IMR-90 (cell line): ENCODE data around the gene USP32. TPM values are rescaled to one million over a fixed set of nuclear protein-coding genes. Genes with fewer than 3 reads are reported as not detected.

ENCODE experiments used
- ATAC-seq: fragments of 200-7000 bp; cut with Tn5 transposase; 2 replicates; pipeline ENCODE4 v1.9.1; 2020; ENCODE audit warnings: low read depth, mild to moderate bottlenecking, moderate library complexity
- BruUV-seq: library from RNA; stranded (reverse); fragments of 400-500 nt; replicated peaks from 2 replicates; lab custom pipeline; 2021; lab: Mats Ljungman, UMichigan
- CTCF ChIA-PET: fragments of 300-600 bp; formaldehyde crosslinking; extraction: SDS; loops from one replicate; lab custom pipeline; 2021; ENCODE audit warnings: antibody characterized with exemption; lab: Yijun Ruan, JAX
- POLR2A ChIA-PET: fragments of 300-600 bp; sonication (Branson Sonifier 250); formaldehyde crosslinking; loops from one replicate; lab custom pipeline; 2022; ENCODE audit warnings: antibody characterized with exemption; ENCODE audit not compliant: unreplicated experiment; lab: Charles Lee
- DNase-seq: peaks from one replicate; pipeline ENCODE4 v3.0.0; 2013
- H2AFZ ChIP-seq: replicated peaks from 2 replicates; pipeline ENCODE3; 2013; ENCODE audit warnings: low read length, mild to moderate bottlenecking; ENCODE audit not compliant: poor library complexity
- H2AK5ac ChIP-seq: 2 replicates; pipeline ENCODE4 v1.6.1; 2013; ENCODE audit warnings: low read depth, low read length, inconsistent platforms
- H2AK9ac ChIP-seq: replicated peaks from 2 replicates; pipeline ENCODE3; 2013; ENCODE audit warnings: mild to moderate bottlenecking, low read depth, low read length, moderate library complexity; ENCODE audit not compliant: poor library complexity
- H2BK120ac ChIP-seq: 2 replicates; pipeline ENCODE4 v1.6.1; 2013; ENCODE audit warnings: low read depth, low read length, inconsistent platforms
- H2BK15ac ChIP-seq: 3 replicates; pipeline ENCODE4 v1.6.1; 2013; ENCODE audit warnings: low read depth, low read length, inconsistent platforms
- H2BK20ac ChIP-seq: 2 replicates; pipeline ENCODE4 v1.6.1; 2013; ENCODE audit warnings: low read depth, mild to moderate bottlenecking, inconsistent platforms, low read length, moderate library complexity
- H2BK5ac ChIP-seq: 2 replicates; pipeline ENCODE4 v1.6.1; 2013; ENCODE audit warnings: mild to moderate bottlenecking, low read depth, low read length, inconsistent platforms; ENCODE audit not compliant: poor library complexity, severe bottlenecking
- H3K14ac ChIP-seq: replicated peaks from 2 replicates; pipeline ENCODE4 v1.6.1; 2013; ENCODE audit warnings: low read depth, low read length, inconsistent platforms
- H3K18ac ChIP-seq: 2 replicates; pipeline ENCODE4 v1.6.1; 2013; ENCODE audit warnings: low read depth, low read length, control low read depth
- H3K23ac ChIP-seq: 2 replicates; pipeline ENCODE4 v1.6.1; 2013; ENCODE audit warnings: low read depth, low read length, inconsistent platforms
- H3K27ac ChIP-seq: 2 replicates; pipeline ENCODE4 v1.5.1; 2013; ENCODE audit warnings: mild to moderate bottlenecking, control low read depth, low read length; ENCODE audit not compliant: insufficient read depth
- H3K27me3 ChIP-seq: 2 replicates; pipeline ENCODE4 v1.6.1; 2013; ENCODE audit warnings: low read length; ENCODE audit not compliant: control insufficient read depth, insufficient read depth
- H3K36me3 ChIP-seq: 2 replicates; pipeline ENCODE4 v1.6.1; 2013; ENCODE audit warnings: low read length, mixed read lengths; ENCODE audit not compliant: control insufficient read depth, insufficient read depth
- H3K4ac ChIP-seq: 2 replicates; pipeline ENCODE4 v1.6.1; 2013; ENCODE audit warnings: low read depth, low read length, inconsistent platforms
- H3K4me1 ChIP-seq: 2 replicates; pipeline ENCODE4 v1.6.1; 2013; ENCODE audit warnings: low read length, mixed read lengths; ENCODE audit not compliant: control insufficient read depth, insufficient read depth
- H3K4me2 ChIP-seq: 2 replicates; pipeline ENCODE4 v1.6.1; 2013; ENCODE audit warnings: low read depth, mild to moderate bottlenecking, control low read depth, low read length, moderate library complexity
- H3K4me3 ChIP-seq: 2 replicates; pipeline ENCODE4 v1.5.1; 2013; ENCODE audit warnings: low read depth, mild to moderate bottlenecking, control low read depth, low read length, moderate library complexity; ENCODE audit not compliant: insufficient read depth
- H3K56ac ChIP-seq: 2 replicates; pipeline ENCODE4 v1.6.1; 2013; ENCODE audit warnings: low read length, inconsistent platforms; ENCODE audit not compliant: insufficient read depth; ENCODE audit errors: extremely low read depth
- H3K79me1 ChIP-seq, 2 experiments: 2 replicates each; pipeline ENCODE4 v1.6.1; 2013; ENCODE audit warnings: low read length in 2 of 2, inconsistent platforms in 1 of 2, low read depth in 1 of 2
- H3K9ac ChIP-seq: 2 replicates; pipeline ENCODE4 v1.6.1; 2013; ENCODE audit warnings: low read depth, low read length, control low read depth
- H3K9me1 ChIP-seq: 2 replicates; pipeline ENCODE4 v1.6.1; 2013; ENCODE audit warnings: low read length, inconsistent platforms; ENCODE audit not compliant: insufficient read depth
- H3K9me3 ChIP-seq: 2 replicates; pipeline ENCODE4 v1.6.1; 2013; ENCODE audit warnings: low read length; ENCODE audit not compliant: control insufficient read depth, insufficient read depth
- H4K20me1 ChIP-seq: 2 replicates; pipeline ENCODE4 v1.6.1; 2013; ENCODE audit warnings: low read length, inconsistent platforms; ENCODE audit not compliant: insufficient read depth
- H4K5ac ChIP-seq: 2 replicates; pipeline ENCODE4 v1.6.1; 2013; ENCODE audit warnings: mild to moderate bottlenecking, low read depth, low read length, control low read depth
- H4K8ac ChIP-seq, 2 experiments: 2 replicates each; pipeline ENCODE4 v1.6.1; 2013; ENCODE audit warnings: low read depth in 2 of 2, low read length in 2 of 2, control low read depth in 1 of 2, inconsistent platforms in 1 of 2
- H4K91ac ChIP-seq: 2 replicates; pipeline ENCODE4 v1.6.1; 2013; ENCODE audit warnings: low read depth, low read length, inconsistent platforms; ENCODE audit not compliant: insufficient read depth
- BHLHE40 ChIP-seq: fragments of 150-350 bp; IDR thresholded peaks from 2 replicates; pipeline ENCODE4 v1.6.1; 2016; ENCODE audit warnings: mild to moderate bottlenecking, low read depth, low read length
- CEBPB ChIP-seq: IDR thresholded peaks from 2 replicates; pipeline ENCODE4 v1.6.1; 2012; ENCODE audit warnings: low read depth, low read length, improper control_type of control experiment
- CHD1 ChIP-seq: IDR thresholded peaks from 2 replicates; pipeline ENCODE4 v1.6.1; 2012; ENCODE audit warnings: low read depth, low read length, improper control_type of control experiment
- CTCF ChIP-seq: conservative IDR thresholded peaks from 2 replicates; pipeline ENCODE4 v1.5.1; 2012; ENCODE audit warnings: mild to moderate bottlenecking, low read depth, low read length, improper control_type of control experiment
- FOS ChIP-seq: fragments of 150-350 bp; IDR thresholded peaks from 2 replicates; pipeline ENCODE4 v1.6.1; 2016; ENCODE audit warnings: low read depth, low read length
- POLR2A ChIP-seq: IDR thresholded peaks from 2 replicates; pipeline ENCODE4 v1.6.1; 2012; ENCODE audit warnings: mild to moderate bottlenecking, low read depth, low read length
- RAD21 ChIP-seq: IDR thresholded peaks from 2 replicates; pipeline ENCODE4 v1.6.1; 2012; ENCODE audit warnings: low read length, improper control_type of control experiment
- RFX5 ChIP-seq: IDR thresholded peaks from 2 replicates; pipeline ENCODE4 v1.8.0; 2012; ENCODE audit warnings: low read depth, mild to moderate bottlenecking, low read length, moderate library complexity
- SMC3 ChIP-seq: fragments of 150-350 bp; IDR thresholded peaks from 2 replicates; pipeline ENCODE4 v1.6.1; 2016; ENCODE audit warnings: low read depth, mild to moderate bottlenecking, antibody characterized with exemption, low read length, moderate library complexity
- WGBS, 2 experiments: methylation state at CpG; one replicate each; pipeline versions ENCODE4 v1.1.5 to v1.1.7; 2013; ENCODE audit warnings: missing lambda C conversion rate in 2 of 2; ENCODE audit not compliant: insufficient read length in 1 of 2; ENCODE audit errors: extremely low coverage in 2 of 2; 5-methylcytosine and 5-hydroxymethylcytosine counted together
- dilution Hi-C: fragments of 300-500 bp; cut with HindIII; formaldehyde crosslinking; loops from one replicate; pipeline ENCODE4 v1.14.3; 2018; ENCODE audit warnings: low sequenced_read_pairs; ENCODE audit not compliant: unreplicated experiment
- in situ Hi-C: fragments of 300-500 bp; cut with MboI; formaldehyde crosslinking; loops from 3 replicates; pipeline ENCODE4 v1.14.3; 2019; ENCODE audit warnings: low sequenced_read_pairs, inconsistent platforms, mixed read lengths
- intact Hi-C: fragments of 100-400 bp; cut with micrococcal nuclease; formaldehyde crosslinking; loops from 2 replicates; pipeline ENCODE4 v1.10.0; 2022
- polyA plus RNA-seq, 3 experiments: library from polyadenylated mRNA; depleted of rRNA; stranded (reverse); fragments of >200 nt; gene quantifications; 2 replicates each; pipeline ENCODE4 v1.2.3, GENCODE V29; 2012; ENCODE audit warnings: low replicate concordance in 1 of 3
- total RNA-seq: library from RNA; depleted of rRNA; stranded (reverse); fragments of >200 nt; gene quantifications from 2 replicates; pipeline ENCODE4 v1.2.3, GENCODE V29; 2012
- TF ChIP-seq, protein P1 (sequence below): fragments of 150-350 bp; IDR thresholded peaks from 2 replicates; pipeline ENCODE4 v1.6.1; 2016; ENCODE audit warnings: low read depth, mild to moderate bottlenecking, low read length, moderate library complexity, borderline replicate concordance
- TF ChIP-seq, protein P2 (sequence below): fragments of 150-350 bp; IDR thresholded peaks from 2 replicates; pipeline ENCODE4 v1.6.1; 2017; ENCODE audit warnings: mild to moderate bottlenecking, antibody characterized with exemption, low read length, low read depth

The USP32 gene
- total and polyA plus RNA-seq, 2 of the 4 experiments (the other 2 are of a cell fraction), result 16.8 to 46.8 TPM

- Histone ChIP-seq H3K9me1 (peaks cover 6% of the 10 kb centered on the region; the same call in 1 of the 2 replicates), H2AFZ (no peak overlapping the region), H3K23ac (no peak overlapping the region), H4K5ac (no peak overlapping the region), H3K9me3 (no peaks in the 10 kb centered on the region), H3K79me1 (peaks cover 37 to 65% of the 10 kb centered on the region in 2 experiments), H3K27me3 (no peaks in the 10 kb centered on the region), H2BK20ac (no peak overlapping the region), H3K56ac (no peak overlapping the region), H3K4me2 (no peak overlapping the region), H4K91ac (no peak overlapping the region), H2BK5ac (no peak overlapping the region), H4K20me1 (peaks cover 45% of the 10 kb centered on the region), H3K18ac (no peak overlapping the region), H3K4me1 (peaks cover 2% of the 10 kb centered on the region; the same call in 1 of the 2 replicates), H4K8ac (no peak overlapping the region), H3K14ac (no peak overlapping the region), H2AK5ac (no peak overlapping the region), H2BK15ac (no peak overlapping the region), H3K9ac (no peak overlapping the region), H2AK9ac (no peak overlapping the region), H3K4ac (no peak overlapping the region), H3K4me3 (no peak overlapping the region), H3K36me3 (peaks cover 4% of the 10 kb centered on the region; the same call in 1 of the 2 replicates), H2BK120ac (no peak overlapping the region), H3K27ac (no peak overlapping the region)
- ATAC-seq, result peak; percentile 35
- dilution Hi-C loops, result no loop called here
- intact Hi-C loops, result no loop called here
- ChIA-PET CTCF (interaction anchor here (0.6 kb wide), 1 partner anchor 82 kb away, joined by 3 read pairs; no protein-coding TSS in a partner anchor), POLR2A (no interaction called here)
- DNase-seq, result peak; percentile 77
- no peak for TF ChIP-seq POLR2A
- TF ChIP-seq CEBPB, result no peak
- no peak for TF ChIP-seq BHLHE40
- no peak for TF ChIP-seq RAD21
- no peak for TF ChIP-seq SMC3
- no peak for TF ChIP-seq CTCF
- TF ChIP-seq, protein P1, sequence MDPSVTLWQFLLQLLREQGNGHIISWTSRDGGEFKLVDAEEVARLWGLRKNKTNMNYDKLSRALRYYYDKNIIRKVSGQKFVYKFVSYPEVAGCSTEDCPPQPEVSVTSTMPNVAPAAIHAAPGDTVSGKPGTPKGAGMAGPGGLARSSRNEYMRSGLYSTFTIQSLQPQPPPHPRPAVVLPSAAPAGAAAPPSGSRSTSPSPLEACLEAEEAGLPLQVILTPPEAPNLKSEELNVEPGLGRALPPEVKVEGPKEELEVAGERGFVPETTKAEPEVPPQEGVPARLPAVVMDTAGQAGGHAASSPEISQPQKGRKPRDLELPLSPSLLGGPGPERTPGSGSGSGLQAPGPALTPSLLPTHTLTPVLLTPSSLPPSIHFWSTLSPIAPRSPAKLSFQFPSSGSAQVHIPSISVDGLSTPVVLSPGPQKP, result no peak
- TF ChIP-seq CHD1, result no peak
- TF ChIP-seq, protein P2, sequence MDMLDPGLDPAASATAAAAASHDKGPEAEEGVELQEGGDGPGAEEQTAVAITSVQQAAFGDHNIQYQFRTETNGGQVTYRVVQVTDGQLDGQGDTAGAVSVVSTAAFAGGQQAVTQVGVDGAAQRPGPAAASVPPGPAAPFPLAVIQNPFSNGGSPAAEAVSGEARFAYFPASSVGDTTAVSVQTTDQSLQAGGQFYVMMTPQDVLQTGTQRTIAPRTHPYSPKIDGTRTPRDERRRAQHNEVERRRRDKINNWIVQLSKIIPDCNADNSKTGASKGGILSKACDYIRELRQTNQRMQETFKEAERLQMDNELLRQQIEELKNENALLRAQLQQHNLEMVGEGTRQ, result no peak
- TF ChIP-seq FOS, result no peak
- TF ChIP-seq RFX5, result no peak
- BruUV-seq, result no TSS peak
- in situ Hi-C loops, result no loop called here
- 100% methylated on average over 1 of the region's 2 CpGs; no CpG with 5 or more reads in 1 of the 2 experiments for WGBS, 2 experiments
Measured at GRCh38 chr17:60311936-60312335, 80.0 kb downstream of the USP32 start.
